ENCODE measurements around the gene SPAG16. TPM values are rescaled to one million over a fixed set of nuclear protein-coding genes. Genes with fewer than 3 reads are reported as not detected.

SPAG16 gene
- total and polyA plus RNA-seq, 4 donors, result 8.7 to 90.6 (median 21.6) TPM

DNA sequence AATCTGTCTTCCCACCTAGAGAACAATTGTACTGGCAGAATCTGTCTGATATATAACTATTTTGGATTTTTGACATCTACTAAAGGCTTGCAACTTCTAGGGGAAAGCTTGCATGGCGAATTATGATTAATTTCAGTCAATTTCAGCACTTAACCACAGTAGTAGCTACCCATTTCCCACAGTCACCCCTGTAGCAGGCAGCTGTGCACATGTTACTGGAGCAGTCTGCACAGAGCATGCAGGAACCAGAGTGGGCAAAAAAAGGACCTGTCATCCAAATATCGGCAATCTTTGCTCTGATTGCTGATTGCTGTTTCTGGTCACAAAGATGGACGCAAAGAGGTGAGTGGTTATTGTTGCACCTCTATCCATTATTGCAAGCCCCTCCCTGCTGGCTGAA, 473.3 kb downstream of the SPAG16 start:
- H3K27ac ChIP-seq (ENCODE audit: low read depth in 1 of 2, low read length in 1 of 2), result no peak overlapping the region
- no peak for ATAC-seq (ENCODE audit: insufficient read depth, low FRiP score)
- TF ChIP-seq, protein P1, sequence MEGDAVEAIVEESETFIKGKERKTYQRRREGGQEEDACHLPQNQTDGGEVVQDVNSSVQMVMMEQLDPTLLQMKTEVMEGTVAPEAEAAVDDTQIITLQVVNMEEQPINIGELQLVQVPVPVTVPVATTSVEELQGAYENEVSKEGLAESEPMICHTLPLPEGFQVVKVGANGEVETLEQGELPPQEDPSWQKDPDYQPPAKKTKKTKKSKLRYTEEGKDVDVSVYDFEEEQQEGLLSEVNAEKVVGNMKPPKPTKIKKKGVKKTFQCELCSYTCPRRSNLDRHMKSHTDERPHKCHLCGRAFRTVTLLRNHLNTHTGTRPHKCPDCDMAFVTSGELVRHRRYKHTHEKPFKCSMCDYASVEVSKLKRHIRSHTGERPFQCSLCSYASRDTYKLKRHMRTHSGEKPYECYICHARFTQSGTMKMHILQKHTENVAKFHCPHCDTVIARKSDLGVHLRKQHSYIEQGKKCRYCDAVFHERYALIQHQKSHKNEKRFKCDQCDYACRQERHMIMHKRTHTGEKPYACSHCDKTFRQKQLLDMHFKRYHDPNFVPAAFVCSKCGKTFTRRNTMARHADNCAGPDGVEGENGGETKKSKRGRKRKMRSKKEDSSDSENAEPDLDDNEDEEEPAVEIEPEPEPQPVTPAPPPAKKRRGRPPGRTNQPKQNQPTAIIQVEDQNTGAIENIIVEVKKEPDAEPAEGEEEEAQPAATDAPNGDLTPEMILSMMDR (IDR thresholded peaks at IDR 0.05; ENCODE audit: control extremely low read depth, extremely low read depth), result no peak
- H3K4me1 ChIP-seq (ENCODE audit: control insufficient read depth in 5 of 5, insufficient read depth in 5 of 5, low read length in 5 of 5), result no peaks in the 10 kb centered on the region
- 85 to 86% methylated on average over 3 of the region's 3 CpGs for whole genome bisulfite sequencing, 2 donors
- DNase-seq, result no peak
- H3K9me3 ChIP-seq (ENCODE audit: control insufficient read depth in 4 of 4, insufficient read depth in 3 of 4, low read length in 3 of 4), result peaks cover 0 to 2% (median 0%) of the 10 kb centered on the region in 4 donors
- no peak overlapping the region for H3K4me3 ChIP-seq
- no peaks in the 10 kb centered on the region for H3K36me3 ChIP-seq (ENCODE audit: control insufficient read depth in 4 of 4, insufficient read depth in 4 of 4, low read length in 4 of 4)
- H3K27me3 ChIP-seq (ENCODE audit: control insufficient read depth in 3 of 3, insufficient read depth in 3 of 3, low read length in 2 of 3), result no peaks in the 10 kb centered on the region
- H3K9ac ChIP-seq (ENCODE audit: insufficient read depth in 1 of 2, low read length in 2 of 2), result no peak overlapping the region

DNA sequence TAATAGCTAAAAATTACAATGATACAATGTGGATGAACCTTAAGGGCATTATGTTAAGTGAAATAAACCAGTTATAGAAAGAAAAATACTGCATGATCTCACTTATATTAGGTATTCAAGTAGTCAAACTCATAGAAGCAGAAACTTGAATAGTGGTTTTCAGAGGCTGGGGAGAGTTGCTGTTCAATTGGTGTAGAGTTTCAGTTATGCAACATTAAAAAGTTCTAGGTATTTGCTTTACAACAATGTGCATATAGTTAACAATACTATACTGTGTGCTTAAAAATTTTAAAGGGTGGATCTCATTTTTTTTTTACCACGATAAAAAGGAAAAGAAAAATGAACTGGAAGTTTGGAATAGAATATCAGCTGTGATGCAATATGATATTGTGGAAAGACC, 479.1 kb downstream of the SPAG16 start:
- 41 to 83% methylated on average over 1 of the region's 1 CpG for WGBS, 2 donors
- no peak overlapping the region for H3K4me3 ChIP-seq

DNA sequence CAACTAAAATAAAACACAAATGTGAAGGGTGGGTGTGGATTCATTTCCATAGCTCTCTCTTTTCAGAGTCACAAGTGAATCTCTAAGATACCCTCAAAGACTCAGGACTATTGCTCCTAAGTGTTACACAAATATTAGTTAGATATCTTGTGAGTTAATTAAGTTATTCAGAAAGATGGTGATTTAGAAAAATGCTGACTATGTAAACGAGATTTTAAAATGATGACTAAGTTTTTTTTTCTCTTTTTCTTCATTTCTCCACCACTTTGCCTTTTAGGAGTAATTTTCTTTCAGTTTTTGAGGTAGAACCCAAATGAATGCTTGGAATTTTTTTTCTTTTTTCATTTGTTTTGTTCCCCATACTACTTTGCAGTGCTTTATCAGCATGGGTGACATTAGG, 479.7 kb downstream of the SPAG16 start:
- ATAC-seq (ENCODE audit: insufficient read depth, low FRiP score), result no peak
- Histone ChIP-seq H3K36me3 (ENCODE audit: control insufficient read depth in 4 of 4, insufficient read depth in 4 of 4, low read length in 4 of 4) (no peaks in the 10 kb centered on the region), H3K4me1 (ENCODE audit: control insufficient read depth in 5 of 5, insufficient read depth in 5 of 5, low read length in 5 of 5) (peaks cover 0 to 2% (median 0%) of the 10 kb centered on the region in 5 donors), H3K27me3 (ENCODE audit: control insufficient read depth in 3 of 3, insufficient read depth in 3 of 3, low read length in 2 of 3) (no peaks in the 10 kb centered on the region), H3K9me3 (ENCODE audit: control insufficient read depth in 4 of 4, insufficient read depth in 3 of 4, low read length in 3 of 4) (no peaks in the 10 kb centered on the region), H3K4me3 (no peak overlapping the region), H3K9ac (ENCODE audit: insufficient read depth in 1 of 2, low read length in 2 of 2) (no peak overlapping the region), H3K27ac (ENCODE audit: low read depth in 1 of 2, low read length in 1 of 2) (no peak overlapping the region)
- TF ChIP-seq, protein P1 (IDR thresholded peaks at IDR 0.05; ENCODE audit: control extremely low read depth, extremely low read depth), result no peak
- WGBS, 2 donors, result 42 to 64% methylated on average over 1 of the region's 1 CpG
- DNase-seq, result no peak

More for the DNA sequence above, 479.1 kb downstream of the SPAG16 start:
- Histone ChIP-seq H3K4me1 (ENCODE audit: control insufficient read depth in 5 of 5, insufficient read depth in 5 of 5, low read length in 5 of 5) (peaks cover 0 to 2% (median 0%) of the 10 kb centered on the region in 5 donors), H3K9me3 (ENCODE audit: control insufficient read depth in 4 of 4, insufficient read depth in 3 of 4, low read length in 3 of 4) (no peaks in the 10 kb centered on the region), H3K9ac (ENCODE audit: insufficient read depth in 1 of 2, low read length in 2 of 2) (no peak overlapping the region), H3K27me3 (ENCODE audit: control insufficient read depth in 3 of 3, insufficient read depth in 3 of 3, low read length in 2 of 3) (no peaks in the 10 kb centered on the region), H3K27ac (ENCODE audit: low read depth in 1 of 2, low read length in 1 of 2) (no peak overlapping the region), H3K36me3 (ENCODE audit: control insufficient read depth in 4 of 4, insufficient read depth in 4 of 4, low read length in 4 of 4) (no peaks in the 10 kb centered on the region)
- TF ChIP-seq, protein P1 (IDR thresholded peaks at IDR 0.05; ENCODE audit: control extremely low read depth, extremely low read depth), result no peak
- DNase-seq, result no peak
- ATAC-seq (ENCODE audit: insufficient read depth, low FRiP score), result no peak

DNA sequence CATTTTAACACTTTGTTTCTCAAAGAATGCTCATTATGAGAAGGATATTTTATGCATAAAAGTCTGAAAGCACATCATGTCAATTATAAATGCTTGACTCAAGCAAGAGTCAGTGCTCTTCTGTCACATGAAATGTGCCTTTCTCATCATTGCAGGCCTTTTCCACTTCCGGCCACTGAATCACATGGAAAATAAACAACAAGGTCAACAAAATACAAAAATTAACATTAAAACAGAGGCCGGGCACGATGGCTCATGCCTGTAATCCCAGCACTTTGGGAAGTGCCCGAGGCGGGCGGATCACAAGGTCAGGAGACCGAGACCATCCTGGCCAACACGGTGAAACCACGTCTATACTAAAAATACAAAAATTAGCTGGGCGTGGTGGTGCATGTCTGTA, 480.6 kb downstream of the SPAG16 start:
- TF ChIP-seq, protein P1 (IDR thresholded peaks at IDR 0.05; ENCODE audit: control extremely low read depth, extremely low read depth), result no peak
- 87 to 91% methylated on average over 10 of the region's 10 CpGs for WGBS, 2 donors
- Histone ChIP-seq H3K27ac (ENCODE audit: low read depth in 1 of 2, low read length in 1 of 2) (no peak overlapping the region), H3K4me3 (no peak overlapping the region), H3K27me3 (ENCODE audit: control insufficient read depth in 3 of 3, insufficient read depth in 3 of 3, low read length in 2 of 3) (no peaks in the 10 kb centered on the region), H3K36me3 (ENCODE audit: control insufficient read depth in 4 of 4, insufficient read depth in 4 of 4, low read length in 4 of 4) (no peaks in the 10 kb centered on the region), H3K4me1 (ENCODE audit: control insufficient read depth in 5 of 5, insufficient read depth in 5 of 5, low read length in 5 of 5) (peaks cover 0 to 2% (median 0%) of the 10 kb centered on the region in 5 donors), H3K9me3 (ENCODE audit: control insufficient read depth in 4 of 4, insufficient read depth in 3 of 4, low read length in 3 of 4) (no peaks in the 10 kb centered on the region), H3K9ac (ENCODE audit: insufficient read depth in 1 of 2, low read length in 2 of 2) (no peak overlapping the region)
- ATAC-seq (ENCODE audit: insufficient read depth, low FRiP score) (no peak), DNase-seq (no peak)

All from lung (tissue), 12 donors.